ENCODE data around the gene C5orf63.

C5orf63 gene

GRCh38 chr5:127028822-127029457 lies 44.4 kb downstream of the C5orf63 start:
- no peaks in the 10 kb centered on the region for H4K20me1 ChIP-seq (ENCODE audit: insufficient read depth, low read length)
- H3F3A ChIP-seq (ENCODE audit: insufficient read depth, low read length) = no peaks in the 10 kb centered on the region
- TF ChIP-seq EZH2 (IDR thresholded peaks at IDR 0.05; ENCODE audit: borderline replicate concordance, low read length) (no peak), CTCF (IDR thresholded peaks at IDR 0.05; ENCODE audit: low read length) (no peak)
- H3K79me2 ChIP-seq (ENCODE audit: insufficient read depth, low read length) = no peaks in the 10 kb centered on the region
- H2AFZ ChIP-seq (ENCODE audit: low read length) = no peak overlapping the region
- 0 out of 2 replicates have a peak, but pooled peaks cover 3% of the 10 kb centered on the region for H3K27me3 ChIP-seq (ENCODE audit: insufficient read depth, low read length)
- H3K4me2 ChIP-seq (ENCODE audit: low read length) = peak overlapping the region; percentile 98
- H3K4me3 ChIP-seq (ENCODE audit: low read depth, low read length, poor library complexity, severe bottlenecking) = peak overlapping the region; percentile 90
- H3K9ac ChIP-seq (ENCODE audit: low read length) = no peak overlapping the region; the same call in 1 of the 2 replicates
- no peaks in the 10 kb centered on the region for H3K36me3 ChIP-seq (ENCODE audit: insufficient read depth, low read length)
- no peak overlapping the region for H3K27ac ChIP-seq (ENCODE audit: low read depth, low read length, poor library complexity, severe bottlenecking)
- H3K4me1 ChIP-seq (ENCODE audit: insufficient read depth, low read length, severe bottlenecking) = peaks cover 19% of the 10 kb centered on the region
- no peaks in the 10 kb centered on the region for H3K9me3 ChIP-seq (ENCODE audit: low read length)
- no peaks in the 10 kb centered on the region for H3K9me2 ChIP-seq (ENCODE audit: low read depth, low read length)

- H3K36me3 ChIP-seq (ENCODE audit: insufficient read depth, low read length) = no peaks in the 10 kb centered on the region
- H3K27ac ChIP-seq (ENCODE audit: low read depth, low read length, poor library complexity, severe bottlenecking) = no peak overlapping the region
- H3K9ac ChIP-seq (ENCODE audit: low read length) = no peak overlapping the region
- peaks cover 19% of the 10 kb centered on the region for H3K4me1 ChIP-seq (ENCODE audit: insufficient read depth, low read length, severe bottlenecking)
- no peaks in the 10 kb centered on the region for H4K20me1 ChIP-seq (ENCODE audit: insufficient read depth, low read length)
- H3K4me2 ChIP-seq (ENCODE audit: low read length) = no peak overlapping the region
- no peaks in the 10 kb centered on the region for H3K9me3 ChIP-seq (ENCODE audit: low read length)
- no peaks in the 10 kb centered on the region for H3K9me2 ChIP-seq (ENCODE audit: low read depth, low read length)
- no peak overlapping the region for H2AFZ ChIP-seq (ENCODE audit: low read length)
- no peak for TF ChIP-seq CTCF (IDR thresholded peaks at IDR 0.05; ENCODE audit: low read length)
- no peak for TF ChIP-seq EZH2 (IDR thresholded peaks at IDR 0.05; ENCODE audit: borderline replicate concordance, low read length)
- no peaks in the 10 kb centered on the region for H3K79me2 ChIP-seq (ENCODE audit: insufficient read depth, low read length)
- H3K27me3 ChIP-seq (ENCODE audit: insufficient read depth, low read length) = 0 out of 2 replicates have a peak, but pooled peaks cover 3% of the 10 kb centered on the region
- H3K4me3 ChIP-seq (ENCODE audit: low read depth, low read length, poor library complexity, severe bottlenecking) = no peak overlapping the region
- H3F3A ChIP-seq (ENCODE audit: insufficient read depth, low read length) = no peaks in the 10 kb centered on the region
Observed at GRCh38 chr5:127027539-127027938, 45.8 kb downstream of the C5orf63 start.

- TF ChIP-seq EZH2 (IDR thresholded peaks at IDR 0.05; ENCODE audit: borderline replicate concordance, low read length) (no peak), CTCF (IDR thresholded peaks at IDR 0.05; ENCODE audit: low read length) (no peak)
- H3K4me1 ChIP-seq (ENCODE audit: insufficient read depth, low read length, severe bottlenecking) = peaks cover 17% of the 10 kb centered on the region
- H3K27ac ChIP-seq (ENCODE audit: low read depth, low read length, poor library complexity, severe bottlenecking) = no peak overlapping the region
- no peaks in the 10 kb centered on the region for H3K36me3 ChIP-seq (ENCODE audit: insufficient read depth, low read length)
- H3K9ac ChIP-seq (ENCODE audit: low read length) = no peak overlapping the region
- H3K9me2 ChIP-seq (ENCODE audit: low read depth, low read length) = no peaks in the 10 kb centered on the region
- no peak overlapping the region for H2AFZ ChIP-seq (ENCODE audit: low read length)
- H3K79me2 ChIP-seq (ENCODE audit: insufficient read depth, low read length) = no peaks in the 10 kb centered on the region
- H3K27me3 ChIP-seq (ENCODE audit: insufficient read depth, low read length) = 0 out of 2 replicates have a peak, but pooled peaks cover 3% of the 10 kb centered on the region
- H3K4me3 ChIP-seq (ENCODE audit: low read depth, low read length, poor library complexity, severe bottlenecking) = no peak overlapping the region
- H3K4me2 ChIP-seq (ENCODE audit: low read length) = no peak overlapping the region
- H3F3A ChIP-seq (ENCODE audit: insufficient read depth, low read length) = no peaks in the 10 kb centered on the region
- no peaks in the 10 kb centered on the region for H4K20me1 ChIP-seq (ENCODE audit: insufficient read depth, low read length)
- H3K9me3 ChIP-seq (ENCODE audit: low read length) = no peaks in the 10 kb centered on the region
Observed at GRCh38 chr5:127026166-127026565, 47.1 kb downstream of the C5orf63 start.

Measured in OCI-LY1 (cell line).